Measurements from ENCODE around the gene PTPRU.
"Not testable (repeated sequence)": the region's sequence is repeated elsewhere in the genome, so short reads cannot be mapped to it uniquely, and the experiment has no call there.

Gene PTPRU

GRCh38 chr1:29235955-29236711, at the start of gene PTPRU:
Gene PTPRU (plus strand): TSS chr1:29236522. CDS start chr1:29236645, 123 bp downstream.
- DNase-seq, result peak; percentile 60

- DNase-seq, result no peak
Measured at GRCh38 chr1:29186707-29187106, 49.6 kb upstream of the PTPRU start.

GRCh38 chr1:29190718-29191117, 45.6 kb upstream of the PTPRU start:
- DNase-seq, result no peak

- DNase-seq, result no peak
Measured at GRCh38 chr1:29193879-29194455, 42.4 kb upstream of the PTPRU start.

GRCh38 chr1:29195881-29196291, 40.4 kb upstream of the PTPRU start:
- peak; percentile 72 for DNase-seq

GRCh38 chr1:29196863-29197589, 39.3 kb upstream of the PTPRU start:
- DNase-seq, result no peak

- peak; percentile 51 for DNase-seq
Measured at GRCh38 chr1:29197590-29197924, 38.8 kb upstream of the PTPRU start.

GRCh38 chr1:29197993-29198392, 38.3 kb upstream of the PTPRU start:
- no peak for DNase-seq

GRCh38 chr1:29200906-29201594, 35.3 kb upstream of the PTPRU start:
- DNase-seq, result no peak

- DNase-seq, result no peak
Measured at GRCh38 chr1:29201595-29202051, 34.7 kb upstream of the PTPRU start.

GRCh38 chr1:29202053-29202452, 34.3 kb upstream of the PTPRU start:
- no peak for DNase-seq

GRCh38 chr1:29202584-29203340, 33.6 kb upstream of the PTPRU start:
- DNase-seq, result peak; percentile 89

- DNase-seq, result no peak
Measured at GRCh38 chr1:29208442-29208841, 27.9 kb upstream of the PTPRU start.

- DNase-seq, result no peak
Measured at GRCh38 chr1:29209173-29209572, 27.1 kb upstream of the PTPRU start.

- no peak for DNase-seq
Measured at GRCh38 chr1:29210278-29211085, 25.8 kb upstream of the PTPRU start.

GRCh38 chr1:29211086-29212030, 25.0 kb upstream of the PTPRU start:
- no peak for DNase-seq

GRCh38 chr1:29213055-29213454, 23.3 kb upstream of the PTPRU start:
- DNase-seq, result peak; percentile 13

GRCh38 chr1:29217633-29218032, 18.7 kb upstream of the PTPRU start:
- no peak for DNase-seq

GRCh38 chr1:29218223-29218622, 18.1 kb upstream of the PTPRU start:
- no peak for DNase-seq

- no peak for DNase-seq
Measured at GRCh38 chr1:29221296-29221695, 15.0 kb upstream of the PTPRU start.

- DNase-seq, result not testable (repeated sequence)
Measured at GRCh38 chr1:29222260-29222659, 14.1 kb upstream of the PTPRU start.

Measured in NCI-H1105 treated with DMSO at 0.1 percent for 48 hours (cell line).